ENCODE results near the gene GPC3.

Gene GPC3

GRCh38 chrX:133674726-133675470, 310.5 kb downstream of the GPC3 start:
- no peak for DNase-seq

- peak; percentile 25 for DNase-seq
Measured at GRCh38 chrX:133670383-133670782, 315.0 kb downstream of the GPC3 start.

DNA sequence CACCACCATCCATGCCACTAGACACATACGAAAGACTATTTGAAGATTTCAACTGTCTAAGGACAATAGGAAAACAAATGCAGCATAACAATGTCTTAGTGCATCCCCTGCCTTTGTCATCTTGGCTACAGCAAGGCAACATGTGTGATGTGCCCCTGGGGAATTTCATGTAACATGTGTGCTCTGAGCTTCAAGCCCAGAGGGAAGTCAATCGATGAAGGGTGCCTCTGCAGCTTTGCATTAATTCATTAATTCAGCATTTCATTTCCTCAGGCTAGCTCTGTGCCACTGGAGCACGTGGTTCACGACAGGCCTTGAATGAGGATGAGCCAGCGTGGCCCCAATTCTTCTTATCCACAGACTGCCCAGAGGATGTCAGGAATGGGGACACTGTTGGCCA, 316.2 kb downstream of the GPC3 start:
- DNase-seq, result no peak

DNA sequence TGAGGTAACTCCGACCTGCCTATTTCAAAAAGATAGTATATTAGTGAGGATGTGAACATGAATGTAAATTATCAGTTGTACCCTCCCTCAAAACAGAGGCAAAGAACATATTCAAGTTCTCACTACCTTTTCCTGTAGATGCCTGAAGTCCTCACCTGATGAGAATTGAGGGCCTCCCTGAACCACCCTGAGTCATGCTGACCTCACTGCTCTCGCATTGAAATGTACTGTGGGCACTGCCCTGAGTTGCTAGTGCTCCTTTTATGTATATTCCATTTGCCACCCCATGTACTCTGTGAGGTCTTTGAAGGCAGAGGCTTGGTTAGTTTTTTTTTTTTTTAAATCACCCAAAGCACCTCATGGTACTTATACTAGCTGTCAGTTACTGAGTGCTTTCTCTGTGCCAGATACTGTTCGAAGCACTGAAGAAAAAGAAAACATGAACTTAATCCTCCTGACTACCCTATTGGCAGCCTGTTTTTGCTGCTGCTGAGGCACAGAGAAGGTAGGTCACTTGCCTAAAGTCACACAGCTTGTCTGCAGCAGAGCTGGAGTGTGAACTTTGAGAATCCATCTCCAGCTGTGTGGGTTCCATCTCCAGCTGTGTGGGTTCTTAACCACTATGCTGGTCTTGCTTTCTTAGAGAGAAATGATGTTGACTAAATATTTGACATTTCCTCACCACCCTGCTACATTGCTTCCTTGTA, 317.0 kb downstream of the GPC3 start:
- DNase-seq, result no peak

DNA sequence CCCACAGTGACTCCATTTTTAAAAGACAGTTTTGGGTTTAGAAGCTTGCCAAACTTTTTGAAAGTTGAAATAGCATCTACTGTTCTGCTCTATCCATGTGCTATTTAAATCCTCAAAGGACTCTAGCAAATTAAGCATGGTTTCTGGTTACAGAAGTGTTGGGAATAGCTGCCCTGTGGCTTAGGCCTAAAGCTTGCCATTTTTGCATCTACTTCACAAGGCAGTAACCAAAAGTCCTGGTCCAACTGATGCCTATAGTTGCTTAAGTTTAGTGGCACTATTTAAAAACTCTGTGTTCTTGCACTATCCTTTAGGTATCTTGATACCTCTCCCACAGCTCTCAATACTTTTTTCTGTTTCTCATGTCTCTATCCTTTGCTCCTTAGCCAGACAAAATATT, 319.1 kb downstream of the GPC3 start:
- no peak for DNase-seq

GRCh38 chrX:133661962-133662839, 323.2 kb downstream of the GPC3 start:
- DNase-seq, result no peak

GRCh38 chrX:133660281-133660680, 325.1 kb downstream of the GPC3 start:
- DNase-seq, result no peak

- no peak for DNase-seq
Measured at GRCh38 chrX:133658293-133658911, 327.0 kb downstream of the GPC3 start.

DNA sequence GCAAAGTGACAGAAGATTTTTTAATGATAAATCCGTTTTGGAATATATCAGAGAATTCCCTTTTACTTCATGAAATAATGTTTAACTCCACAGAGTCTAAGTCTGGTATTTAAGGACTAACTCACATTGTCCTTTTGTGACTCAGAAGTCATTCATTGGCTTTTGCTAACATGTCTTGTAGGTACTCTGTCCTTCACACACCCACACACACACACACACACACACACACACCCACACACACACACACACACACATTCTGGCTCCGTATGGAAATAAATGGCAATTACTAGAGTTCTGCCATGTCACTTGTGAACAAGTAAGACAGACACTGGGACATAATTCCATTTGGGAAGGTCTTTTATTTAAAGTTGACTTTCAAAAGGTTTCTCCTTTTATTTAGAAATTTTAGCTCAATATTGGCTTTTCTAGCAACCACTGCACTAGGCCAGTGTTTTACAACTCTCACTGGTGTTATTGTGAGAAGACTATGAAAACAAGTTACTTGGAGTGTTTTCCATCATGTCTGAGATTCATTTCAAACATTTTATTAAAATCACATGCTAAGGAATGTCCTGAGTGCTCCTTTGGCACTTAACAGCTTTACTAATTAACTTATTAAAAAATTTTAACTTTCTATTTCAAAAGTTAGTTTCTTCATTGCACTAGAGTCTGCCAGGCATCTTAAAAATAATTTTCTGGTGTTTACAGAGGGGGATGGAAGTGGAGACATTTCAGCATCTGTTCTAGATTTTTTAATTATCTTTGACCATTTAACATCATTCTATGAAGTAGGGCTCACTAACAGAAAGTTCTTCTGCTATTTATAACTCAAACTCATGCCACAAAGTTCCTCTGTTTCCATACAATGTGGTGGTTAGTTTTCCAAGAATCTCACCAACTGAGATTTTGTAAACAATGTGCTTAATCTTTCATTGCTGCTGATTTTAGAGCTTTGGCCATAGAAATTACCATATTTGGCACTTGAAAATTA, 329.8 kb downstream of the GPC3 start:
- DNase-seq, result no peak

DNA sequence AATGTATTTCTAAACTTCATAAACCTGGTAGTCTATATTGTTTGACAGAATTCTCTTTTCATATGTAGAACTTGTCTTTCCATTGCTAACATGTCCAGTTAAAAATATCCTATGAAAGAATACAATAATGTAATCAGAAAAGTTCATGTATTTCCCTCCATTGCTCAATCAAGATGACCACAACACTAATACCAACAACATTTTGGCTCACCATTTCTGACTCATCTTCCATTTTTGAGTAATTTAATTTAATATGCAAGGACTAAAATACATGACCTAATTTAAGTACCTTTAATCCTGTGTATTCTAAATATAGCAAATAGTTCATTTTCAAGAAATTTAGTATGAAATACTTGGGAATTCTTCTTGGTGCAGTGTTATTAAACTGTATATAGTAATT, 330.6 kb downstream of the GPC3 start:
- DNase-seq, result no peak

GRCh38 chrX:133653358-133653757, 332.0 kb downstream of the GPC3 start:
- no peak for DNase-seq

DNA sequence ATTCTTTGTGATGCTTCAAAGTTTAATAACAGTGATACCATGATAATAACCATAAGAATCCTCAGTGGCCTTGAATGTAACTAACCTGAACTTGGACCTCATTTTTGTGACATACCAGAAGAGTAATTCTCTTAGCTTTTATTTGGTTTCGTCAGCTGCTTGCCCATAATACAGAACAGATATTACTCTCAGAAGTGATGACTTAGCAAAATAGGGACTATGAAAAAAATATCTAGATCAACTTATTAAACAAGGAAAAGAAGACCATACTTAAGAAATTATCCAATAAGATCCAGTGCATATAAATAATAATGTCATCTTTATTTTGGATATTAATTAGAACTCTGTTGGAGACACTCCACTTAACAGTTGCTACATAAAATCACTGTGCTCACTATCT, 333.2 kb downstream of the GPC3 start:
- no peak for DNase-seq

GRCh38 chrX:133650239-133650638, 335.2 kb downstream of the GPC3 start:
- no peak for DNase-seq

- DNase-seq, result no peak
Measured at GRCh38 chrX:133649651-133650050, 335.7 kb downstream of the GPC3 start.

DNA sequence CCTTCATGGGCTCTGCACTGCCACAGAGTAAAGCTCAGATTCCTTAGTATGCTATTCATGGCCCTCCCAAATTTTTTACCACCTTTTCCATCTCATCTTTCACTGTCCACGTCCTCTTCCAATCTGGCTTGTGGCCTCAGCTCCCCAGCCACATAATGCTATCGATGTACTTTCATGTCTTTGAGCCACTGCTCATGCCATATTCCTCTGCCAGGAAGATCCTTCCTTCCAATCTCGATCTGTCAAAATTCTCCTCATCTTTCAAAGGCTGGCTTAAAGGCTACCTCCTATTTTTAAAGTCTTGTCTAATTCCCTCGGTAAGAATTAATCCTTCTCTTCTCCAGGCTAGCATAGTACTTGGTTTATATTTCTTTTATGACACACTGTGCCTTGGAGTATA, 336.8 kb downstream of the GPC3 start:
- DNase-seq, result no peak

DNA sequence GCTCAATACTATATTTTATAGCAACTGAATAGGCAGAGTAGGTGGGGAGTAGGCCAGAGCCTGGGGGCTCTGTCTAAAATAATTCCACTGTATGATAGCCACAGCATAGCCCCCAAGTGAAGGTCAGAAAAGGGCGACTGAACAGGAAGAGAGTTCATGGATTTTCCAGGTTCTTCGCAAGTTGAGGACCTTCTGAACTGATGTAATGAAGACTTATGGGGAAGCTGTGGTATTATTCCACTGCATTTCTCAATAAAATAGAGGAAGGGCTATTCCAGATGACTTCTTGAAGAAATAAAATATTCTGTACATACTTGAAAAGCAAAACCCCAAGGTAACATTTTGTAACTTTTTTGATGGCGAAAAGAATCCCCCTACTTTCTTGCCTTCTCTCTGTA, 338.7 kb downstream of the GPC3 start:
- DNase-seq, result no peak

DNA sequence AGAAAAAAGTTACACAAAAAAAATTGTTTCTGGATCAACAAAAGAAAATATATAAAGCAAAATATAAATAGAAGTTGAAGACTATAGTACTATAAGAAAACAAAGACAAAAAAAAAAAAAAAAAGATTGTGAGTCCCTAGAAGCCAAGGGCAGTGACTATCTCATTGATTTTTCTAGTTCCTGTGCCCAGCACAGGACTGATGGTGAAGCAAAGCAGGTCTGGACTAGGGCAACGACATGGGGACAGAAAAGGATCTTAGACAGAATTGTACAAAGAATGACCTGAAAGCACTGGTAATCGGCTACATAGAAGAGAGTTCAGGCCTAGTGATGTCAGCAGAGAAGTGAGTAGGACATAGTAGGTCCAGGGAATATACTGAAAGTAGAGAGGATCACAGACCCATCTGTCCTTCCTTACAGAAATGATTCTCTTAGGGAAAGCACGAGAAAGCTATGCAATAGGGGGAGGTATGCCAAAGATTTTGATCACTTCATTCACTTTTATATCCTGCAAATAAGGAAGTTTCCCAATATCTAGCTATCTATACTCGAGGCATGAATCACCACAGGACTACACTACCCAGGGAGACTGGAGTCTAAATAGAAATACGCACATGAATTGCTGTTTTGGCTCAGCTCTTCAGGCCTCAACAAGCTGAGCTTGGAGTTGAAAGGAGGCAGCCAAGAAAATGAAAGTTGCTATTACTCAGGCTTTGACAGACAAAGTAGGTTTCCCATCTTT, 339.2 kb downstream of the GPC3 start:
- no peak for DNase-seq

DNA sequence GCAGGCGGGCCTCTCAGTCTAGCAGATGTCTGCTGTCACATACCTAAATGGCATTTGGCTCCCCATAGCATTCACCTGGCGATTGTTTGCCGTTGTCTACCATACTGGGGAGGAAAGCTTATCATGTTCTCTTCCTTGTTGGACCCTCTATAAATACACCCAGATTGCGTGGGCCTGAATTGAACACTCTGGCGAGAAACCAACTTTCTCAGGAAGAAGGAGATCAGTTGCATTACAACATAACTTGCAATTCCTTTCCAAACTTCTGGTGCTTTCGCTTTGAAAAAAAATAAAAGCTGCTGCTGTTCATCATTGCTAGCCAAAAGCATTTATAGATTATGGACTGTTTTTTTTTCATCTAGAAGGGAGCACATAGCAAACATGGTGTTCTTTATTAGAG, 340.1 kb downstream of the GPC3 start:
- DNase-seq, result no peak

DNA sequence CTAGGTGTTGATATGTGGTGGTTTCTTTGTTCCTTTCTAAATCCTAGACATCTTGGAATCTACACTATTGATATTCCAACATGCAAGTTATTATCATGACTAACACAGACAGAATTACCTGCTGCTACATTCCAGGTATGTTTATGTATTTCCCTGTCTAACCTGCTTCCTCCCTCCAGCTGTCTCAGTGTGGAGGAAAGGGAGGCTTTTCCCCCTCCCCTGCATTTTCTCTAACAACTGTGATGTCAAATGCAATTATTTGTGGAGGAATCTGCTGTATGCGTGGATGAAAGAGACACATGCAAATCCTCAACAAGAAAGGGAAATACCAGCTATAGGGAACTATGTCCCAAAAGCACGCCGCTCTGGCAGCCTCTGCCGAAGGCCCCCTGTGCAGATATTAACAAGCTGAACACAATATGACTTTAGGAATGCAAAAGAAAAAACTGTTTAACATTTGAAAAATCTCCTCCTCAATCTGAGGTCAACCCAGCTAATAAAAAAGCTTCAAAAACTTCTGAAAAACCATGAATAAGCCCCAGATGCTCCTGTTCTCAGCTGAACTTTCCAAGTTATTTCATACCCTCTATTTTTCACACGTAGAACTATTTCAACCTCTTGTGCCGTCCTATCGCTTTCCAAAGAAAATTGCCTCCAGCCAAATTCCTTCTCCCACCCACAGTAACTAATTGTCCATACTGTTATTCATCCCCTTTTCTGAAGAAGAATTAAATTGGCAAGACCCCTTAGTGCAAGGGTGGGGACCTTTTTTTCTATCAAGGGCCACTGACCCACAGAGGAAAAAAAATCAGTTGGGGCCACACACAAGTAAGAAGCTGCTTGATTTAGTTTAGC, 345.0 kb downstream of the GPC3 start:
- DNase-seq, result no peak

GRCh38 chrX:133639726-133640125, 345.7 kb downstream of the GPC3 start:
- DNase-seq, result no peak
